HL-60/S4 treated with retinoic acid at 250 ng/mL for 4 days and 3 days (cell line): ENCODE data around the gene STN1.
"Not testable (repeated sequence)": the region's sequence is repeated elsewhere in the genome, so short reads cannot be mapped to it uniquely, and the experiment has no call there.

Source experiments
- in situ Hi-C: fragments of 300-500 bp; cut with MboI; formaldehyde crosslinking; loops from 2 replicates; pipeline ENCODE4 v1.7.0; 2022; ENCODE audit warnings: low sequenced_read_pairs

The STN1 gene

DNA sequence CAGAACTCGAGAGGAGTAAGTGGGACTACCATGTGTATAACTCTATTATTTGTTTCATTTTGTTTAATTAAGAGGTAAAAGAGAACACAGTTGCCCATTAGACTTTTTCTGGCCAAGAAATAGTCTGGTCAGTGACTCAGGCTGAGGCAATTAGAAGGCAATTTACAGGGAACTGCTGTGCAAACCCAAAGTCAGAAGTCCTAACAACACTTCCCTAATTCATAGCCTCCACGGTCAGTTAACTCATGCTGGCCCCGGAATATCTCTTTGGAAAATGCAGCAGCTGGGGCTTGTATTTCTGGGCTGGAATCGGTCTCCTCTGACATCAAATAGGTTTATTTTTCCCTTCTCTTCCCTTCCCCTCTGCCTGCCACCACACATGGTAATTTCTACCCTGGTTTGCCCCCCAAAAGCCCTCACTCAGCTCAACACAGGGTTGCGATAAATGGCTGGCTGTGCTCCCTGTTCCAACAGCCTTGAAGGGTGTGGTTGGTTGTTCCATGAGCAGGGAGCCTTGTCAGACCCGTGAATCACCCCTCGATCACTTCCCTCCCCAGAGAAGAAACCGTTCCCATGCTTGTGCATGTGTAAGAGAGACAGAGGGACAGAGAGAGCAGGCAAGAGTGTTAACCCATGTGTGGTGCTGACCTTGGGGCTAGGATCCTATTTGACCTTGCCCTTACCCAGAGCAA lies 68.0 kb downstream of the STN1 start:
- in situ Hi-C loops, result loop anchor here (10.0 kb wide), 2 partner anchors 105 to 135 kb away; no protein-coding TSS in a partner anchor

DNA sequence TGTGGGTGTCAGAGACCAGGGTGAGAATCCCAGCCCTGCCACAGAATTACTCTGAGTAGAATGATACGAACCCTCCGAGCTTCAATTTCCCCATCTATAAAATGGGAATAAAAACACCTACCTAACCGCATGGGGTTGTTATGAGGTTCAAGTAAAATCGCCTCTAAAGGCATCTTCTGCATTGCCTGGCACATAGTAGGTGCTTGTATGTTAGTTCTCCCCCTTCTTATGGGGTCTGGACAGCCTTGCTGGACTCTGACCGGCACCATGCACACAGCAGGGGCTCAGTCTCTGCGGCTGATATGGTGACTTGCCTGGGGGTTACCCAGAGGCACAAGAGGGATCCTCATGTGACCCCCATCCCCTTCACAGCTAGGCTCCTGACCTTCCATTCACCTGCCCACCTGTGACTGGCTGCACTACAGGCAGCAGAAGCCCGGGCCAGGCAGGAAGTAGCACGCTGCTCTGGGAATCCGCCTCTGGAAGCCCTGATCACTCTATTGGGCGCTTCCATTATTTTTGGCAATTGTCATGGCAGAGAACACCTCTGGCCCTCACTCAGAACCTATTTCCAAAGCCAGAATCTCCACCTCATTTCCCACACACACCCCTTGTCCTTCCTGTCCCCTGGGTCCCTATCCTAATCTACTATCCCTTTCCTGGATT lies 68.6 kb downstream of the STN1 start:
- in situ Hi-C loops, result no loop called here

DNA sequence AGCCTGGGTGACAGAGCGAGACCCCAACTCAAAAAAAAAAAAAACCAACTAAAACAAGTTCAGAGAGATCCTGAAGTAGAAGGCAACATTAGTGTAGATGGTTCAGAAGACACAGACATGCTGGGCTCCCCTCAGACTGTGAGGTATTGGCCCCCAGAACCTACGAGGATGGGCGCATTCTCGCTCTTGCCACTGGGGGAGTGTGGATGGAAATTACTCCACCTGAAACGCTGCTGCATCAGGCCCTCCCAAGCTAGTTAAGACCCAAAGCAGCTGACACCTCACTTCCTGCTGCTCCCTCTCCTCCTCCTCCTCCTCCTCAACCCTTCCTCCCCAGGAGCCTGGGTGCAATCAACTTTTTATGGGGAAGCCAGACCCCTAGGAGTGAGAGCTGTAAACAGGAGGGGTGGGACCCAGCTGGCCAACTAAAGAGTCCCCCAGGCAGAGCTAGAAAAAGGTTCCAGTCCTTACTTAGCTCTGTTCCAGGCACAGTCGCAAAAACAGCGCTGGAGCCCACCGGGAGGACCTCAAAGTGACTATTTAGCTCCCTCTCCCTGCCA lies 70.0 kb downstream of the STN1 start:
- in situ Hi-C loops, result no loop called here

DNA sequence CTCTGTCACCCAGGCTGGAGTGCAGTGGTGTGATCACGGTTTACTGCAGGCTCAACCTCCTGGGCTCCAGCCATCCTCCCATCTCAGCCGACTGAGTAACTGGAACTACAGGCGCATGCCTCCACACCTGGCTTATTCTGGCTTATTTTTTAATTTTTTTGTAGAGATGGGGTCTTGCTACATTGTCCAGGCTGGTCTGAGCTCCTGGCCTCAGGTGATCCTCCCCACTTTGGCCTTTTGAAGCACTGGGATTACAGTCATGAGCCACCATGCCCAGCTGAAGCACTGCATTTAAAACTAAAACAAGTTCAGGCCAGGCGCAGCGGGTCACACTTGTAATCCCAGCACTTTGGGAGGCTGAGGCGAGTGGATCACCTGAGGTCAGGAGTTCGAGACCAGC lies 70.6 kb downstream of the STN1 start:
- in situ Hi-C loops, result no loop called here

DNA sequence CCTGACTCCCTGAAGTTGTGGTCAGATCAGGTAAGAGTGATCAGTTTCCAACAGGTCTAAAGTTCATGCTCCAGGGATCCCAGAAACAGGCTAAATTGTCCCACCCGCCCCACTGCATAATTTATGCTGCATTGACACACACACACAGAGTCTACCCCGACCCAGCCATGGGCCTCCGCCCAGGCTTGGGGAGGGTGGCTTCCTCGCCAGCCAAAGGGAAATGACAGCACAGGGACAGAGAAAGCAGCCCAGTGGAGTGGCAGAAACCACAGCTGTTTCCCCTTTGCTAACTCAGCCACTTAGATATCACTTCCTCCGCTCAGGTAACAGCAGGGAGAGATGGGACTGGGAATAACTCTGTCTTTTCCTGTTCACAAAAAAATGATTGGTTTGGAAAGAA lies 72.0 kb downstream of the STN1 start:
- in situ Hi-C loops, result no loop called here

DNA sequence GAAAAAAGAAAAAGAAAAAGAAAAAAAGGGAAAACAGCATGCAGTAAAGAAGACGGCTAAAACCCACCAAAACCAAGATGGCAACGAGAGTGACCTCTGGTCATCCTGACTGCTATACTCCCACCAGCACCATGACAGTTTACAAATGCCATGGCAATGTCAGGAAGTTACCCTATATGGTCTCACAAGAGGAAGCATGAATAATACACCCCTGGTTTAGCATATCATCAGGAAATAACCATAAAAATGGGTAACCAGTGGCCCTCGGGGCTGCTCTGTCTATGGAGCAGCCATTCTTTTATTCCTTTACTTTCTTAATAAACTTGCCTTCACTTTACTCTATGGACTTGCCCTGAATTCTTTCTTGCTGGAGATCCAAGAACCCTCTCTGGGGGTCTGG lies 72.6 kb downstream of the STN1 start:
- in situ Hi-C loops, result not testable (repeated sequence)

DNA sequence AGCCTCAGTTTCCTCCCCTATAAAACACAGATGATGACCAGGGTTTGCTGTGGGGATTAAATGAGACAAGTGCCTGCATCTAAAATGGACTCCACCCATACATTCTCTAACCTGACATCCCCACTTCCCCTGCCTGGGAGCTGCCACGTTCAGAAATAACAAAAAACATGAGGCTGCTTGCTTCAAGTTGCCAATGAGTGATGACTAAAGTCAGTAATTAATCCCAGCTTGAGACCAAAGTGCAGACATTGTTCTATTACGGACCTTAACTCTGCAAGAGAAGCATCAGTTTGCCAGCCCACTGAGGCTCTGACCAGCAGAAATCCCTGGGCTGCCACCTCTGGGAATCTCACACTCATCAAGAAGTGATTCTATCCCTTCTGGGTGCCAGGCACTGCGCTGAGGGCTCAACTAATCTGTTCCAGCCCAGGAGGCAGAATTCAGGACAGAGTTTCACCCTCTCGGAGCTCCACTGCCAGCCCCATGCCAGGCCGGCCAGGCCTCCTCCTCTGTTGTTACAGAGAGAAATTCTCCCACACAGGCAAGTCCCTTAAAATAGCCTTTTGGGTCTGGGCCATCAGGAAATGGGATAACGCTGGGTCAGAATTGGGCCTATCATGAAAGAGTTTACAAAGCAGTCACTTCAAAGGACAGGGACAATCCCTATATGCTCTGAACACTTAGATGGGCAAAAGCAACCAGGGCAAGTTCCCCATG lies 74.0 kb downstream of the STN1 start:
- in situ Hi-C loops, result no loop called here

DNA sequence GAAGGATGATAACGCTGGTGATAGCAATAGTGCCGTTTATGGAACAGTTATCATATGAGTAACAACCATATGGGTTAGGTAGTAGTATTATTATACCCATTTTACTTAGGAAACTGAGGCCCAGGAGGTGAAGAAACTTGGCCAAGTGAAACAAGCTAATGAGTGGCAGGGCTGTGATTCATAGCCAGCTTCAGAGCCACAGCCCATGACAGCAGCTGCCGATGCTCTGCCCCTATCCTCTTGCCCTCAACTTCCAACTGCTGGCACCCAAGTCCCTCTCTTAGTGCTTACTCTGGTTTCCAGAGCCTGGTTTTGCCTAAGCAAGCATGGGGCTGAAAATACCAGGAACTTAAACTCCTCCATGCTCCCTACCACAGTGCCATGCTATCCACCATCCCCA lies 74.9 kb downstream of the STN1 start:
- in situ Hi-C loops, result no loop called here

DNA sequence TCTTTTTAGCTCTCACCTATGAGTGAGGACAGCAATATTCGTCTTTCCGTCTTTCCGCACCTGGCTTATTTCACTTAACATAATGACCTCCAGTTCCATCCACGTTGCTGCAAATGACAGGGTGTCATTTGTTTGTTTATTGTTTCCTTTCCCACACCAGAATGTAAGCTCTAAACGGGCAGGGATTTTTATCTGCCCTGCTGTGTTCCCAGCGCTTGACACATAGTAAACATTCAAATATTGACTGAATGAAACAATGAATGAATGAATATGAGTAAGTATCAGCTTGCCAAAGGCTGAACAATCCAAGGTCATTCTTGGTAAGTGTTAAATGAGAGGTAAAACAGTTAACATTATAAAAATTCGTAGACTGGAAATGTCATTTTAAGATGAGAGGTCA lies 75.4 kb downstream of the STN1 start:
- in situ Hi-C loops, result no loop called here

DNA sequence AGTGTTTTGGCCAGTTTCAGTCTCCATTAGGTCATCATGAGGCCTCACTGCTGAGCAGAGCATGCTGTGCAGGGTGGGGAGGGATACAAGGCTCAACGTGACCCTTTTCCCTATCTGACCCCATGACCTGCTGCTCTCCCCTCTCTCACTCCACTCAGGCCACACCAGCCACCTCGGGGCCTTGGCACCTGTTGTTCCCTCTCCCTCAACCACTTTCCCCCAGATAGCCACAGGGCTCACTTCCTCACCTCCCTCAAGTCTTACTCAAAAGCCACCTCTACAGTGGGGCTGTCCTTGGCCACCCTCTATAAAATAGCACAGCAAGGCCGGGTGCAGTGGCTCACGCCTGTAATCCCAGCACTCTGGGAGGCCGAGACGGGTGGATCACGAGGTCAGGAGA lies 76.5 kb downstream of the STN1 start:
- in situ Hi-C loops, result no loop called here

DNA sequence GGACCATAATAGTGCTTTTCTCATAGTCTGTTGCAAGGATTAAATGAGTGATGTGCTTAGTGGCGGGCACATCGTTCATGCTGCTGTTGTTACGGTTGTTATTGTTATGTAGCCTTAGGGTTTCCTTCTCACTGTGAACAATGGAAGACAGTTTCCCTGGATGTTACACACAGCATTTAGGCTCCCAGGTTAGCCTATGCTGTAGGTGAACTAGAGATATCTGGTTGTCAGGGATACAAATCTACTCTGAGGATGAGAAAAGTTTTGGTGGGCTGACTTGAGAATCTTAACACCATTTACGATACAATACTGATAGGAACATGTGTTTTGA lies 77.3 kb downstream of the STN1 start:
- in situ Hi-C loops, result no loop called here

DNA sequence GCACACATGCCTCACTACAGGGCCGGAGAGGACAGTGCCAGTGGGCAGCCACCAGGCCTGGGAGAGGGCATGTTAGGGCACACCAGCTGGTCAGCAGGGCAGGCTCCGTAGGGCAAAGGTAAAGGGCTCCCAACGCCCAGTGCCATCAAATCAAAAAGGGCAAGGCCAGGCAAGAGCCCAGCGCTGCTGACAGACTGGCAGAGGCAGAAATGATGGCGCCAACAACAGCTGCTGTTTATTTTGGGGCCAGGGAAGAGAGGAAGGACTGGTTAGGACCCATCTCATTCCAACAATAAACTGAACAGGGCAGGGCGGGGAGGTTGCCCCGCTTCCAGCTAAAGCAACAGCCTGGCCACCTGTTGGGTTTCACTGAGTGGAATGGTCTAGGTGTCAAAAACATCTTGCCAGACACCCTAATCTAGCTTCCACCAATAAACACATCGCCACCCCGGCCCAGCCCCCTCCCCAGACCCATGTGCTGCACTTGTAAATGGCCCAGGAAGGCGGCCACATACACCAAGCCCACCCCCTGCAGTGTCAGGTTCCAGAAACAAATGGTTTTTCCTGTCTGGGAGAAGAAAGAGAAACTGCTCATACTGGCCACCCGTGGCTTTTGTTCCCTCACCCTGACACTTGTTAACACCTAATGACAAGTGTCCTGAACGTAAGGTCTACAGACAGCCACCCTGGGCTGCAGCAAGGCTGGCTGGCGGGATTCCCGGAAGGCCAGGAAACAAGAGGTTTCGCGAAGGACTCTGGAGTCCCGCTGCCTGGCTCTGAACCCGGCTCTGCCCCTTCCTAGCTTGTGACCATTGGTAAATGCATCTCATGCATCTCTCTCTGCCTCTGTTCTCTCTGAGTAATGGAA lies 77.9 kb downstream of the STN1 start:
- in situ Hi-C loops, result no loop called here

DNA sequence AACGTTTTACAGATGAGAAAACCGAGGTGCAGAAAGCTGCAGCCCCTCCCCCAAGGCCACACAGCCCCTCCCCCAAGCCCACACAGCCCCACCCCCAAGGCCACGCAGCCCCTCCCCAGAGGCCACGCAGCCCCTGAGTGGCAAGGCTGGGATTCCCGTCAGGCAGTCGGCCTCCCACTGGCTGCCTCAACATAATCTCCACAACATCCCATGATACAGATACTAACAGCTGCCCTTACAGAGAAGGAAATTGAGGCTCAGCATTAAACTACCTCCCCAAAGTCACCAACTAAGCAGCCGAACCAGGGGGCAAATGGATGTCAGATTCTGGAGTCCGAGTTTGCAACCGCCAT lies 78.5 kb downstream of the STN1 start:
- in situ Hi-C loops, result no loop called here

DNA sequence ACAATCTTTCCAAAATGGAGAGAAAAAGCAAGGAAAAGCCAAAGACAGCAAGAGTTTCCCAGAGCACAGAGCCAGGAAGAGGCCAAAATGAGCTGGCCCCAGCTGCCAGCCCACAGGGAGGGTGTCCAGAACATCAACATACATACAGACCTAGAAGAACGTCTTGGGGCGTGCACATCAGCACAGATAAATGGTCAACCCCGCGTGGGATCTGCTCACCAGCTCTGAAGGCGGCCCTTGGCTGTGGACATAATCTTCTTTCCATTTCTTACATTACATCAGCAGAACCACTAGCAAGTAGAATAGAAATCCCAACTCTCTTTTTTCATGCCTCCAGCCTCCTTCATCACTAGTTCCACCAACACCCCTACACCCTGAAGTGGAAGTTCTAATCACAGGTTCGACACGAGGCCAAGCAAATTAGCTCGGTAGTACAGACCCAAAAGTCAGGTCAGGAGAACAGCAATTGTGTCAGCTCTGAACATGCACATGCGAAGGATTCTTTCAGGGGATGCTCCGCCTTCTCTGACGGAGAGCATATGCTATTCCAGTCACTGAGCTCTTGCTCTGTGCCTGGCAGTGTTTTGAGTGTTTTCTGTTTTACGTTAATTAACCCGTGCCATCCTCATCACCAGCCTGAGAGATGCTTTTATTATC lies 79.0 kb downstream of the STN1 start:
- in situ Hi-C loops, result no loop called here

DNA sequence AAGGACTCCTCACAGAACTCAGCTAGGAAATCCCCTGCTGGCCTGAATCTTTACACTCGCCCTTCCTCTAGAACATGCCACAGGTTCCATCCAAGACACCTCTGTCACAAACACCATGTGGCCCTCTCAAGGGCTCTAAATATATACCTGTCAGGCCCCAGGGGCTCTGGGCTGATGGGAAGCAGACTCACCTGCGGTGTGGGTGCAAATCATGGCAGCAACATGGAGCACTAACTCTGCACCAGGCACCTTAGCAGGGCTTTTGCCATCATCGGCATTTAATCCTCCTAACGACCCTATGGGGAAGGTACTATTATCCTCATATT lies 80.0 kb downstream of the STN1 start:
- in situ Hi-C loops, result no loop called here

DNA sequence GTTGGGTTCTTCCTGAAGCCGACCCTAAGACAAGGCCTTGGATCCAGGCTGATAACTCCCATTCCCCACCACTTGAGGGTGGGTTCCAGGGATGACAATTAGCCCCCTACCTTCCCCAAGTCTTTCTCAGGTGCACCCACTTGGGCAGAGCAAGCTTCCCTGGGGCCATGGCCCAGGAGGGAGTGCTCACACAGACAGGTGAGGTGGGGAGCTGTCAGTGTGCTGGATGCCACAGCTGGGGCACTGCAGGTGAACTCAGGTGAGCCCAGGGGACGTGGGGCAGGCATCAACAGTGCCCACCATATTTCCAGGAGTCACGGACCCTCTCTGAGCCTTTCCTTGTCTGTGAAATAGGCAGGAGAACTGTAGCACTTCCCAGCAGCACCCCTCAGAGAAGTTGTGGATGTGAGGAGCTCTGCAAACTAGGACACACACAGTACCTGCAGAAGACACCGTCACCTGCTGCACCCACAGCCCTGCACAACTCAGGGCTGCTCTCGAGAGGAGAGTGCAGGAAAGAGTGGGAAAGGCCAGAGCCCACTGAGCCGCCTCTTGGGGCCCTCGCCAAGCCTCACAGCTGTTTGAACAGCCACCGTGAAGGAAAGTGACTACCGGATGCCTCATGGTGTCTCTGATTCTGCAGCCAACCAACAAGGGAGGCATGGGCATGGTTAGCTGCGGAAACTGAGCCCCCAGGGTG lies 80.5 kb downstream of the STN1 start:
- in situ Hi-C loops, result no loop called here

DNA sequence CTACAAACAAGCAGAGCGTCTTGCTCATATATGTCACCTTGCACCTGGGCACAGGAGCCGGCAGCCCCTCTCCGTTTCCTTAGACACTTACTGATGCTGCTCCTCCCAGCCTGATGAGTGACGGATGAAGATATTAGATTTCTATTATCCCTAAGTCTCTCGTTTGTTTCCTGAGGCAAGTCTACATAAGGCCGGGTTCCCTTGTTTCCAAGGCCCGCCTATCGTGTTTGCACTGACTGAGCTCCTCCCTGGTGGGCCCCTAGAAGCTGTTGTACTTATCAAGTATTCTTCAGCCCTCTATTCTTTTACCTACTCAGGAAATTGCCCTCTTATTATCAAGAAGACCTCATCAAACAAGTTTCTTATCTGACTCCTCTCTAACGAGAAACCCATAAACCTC lies 81.1 kb downstream of the STN1 start:
- in situ Hi-C loops, result no loop called here

DNA sequence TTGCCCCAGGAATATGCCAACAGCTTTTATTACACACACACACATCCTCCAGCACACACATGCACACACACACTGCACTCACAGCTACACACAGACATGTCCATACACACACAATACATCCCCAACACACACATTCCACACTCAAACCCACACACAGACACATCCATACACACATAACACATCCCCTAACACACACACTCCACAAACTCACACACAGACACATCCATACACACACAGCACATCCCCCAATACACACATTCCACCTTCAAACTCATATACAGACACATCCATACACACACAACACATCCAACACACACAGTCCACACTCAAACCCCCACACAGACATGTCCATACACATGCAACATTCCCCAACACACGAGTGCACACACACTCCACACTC lies 81.7 kb downstream of the STN1 start:
- in situ Hi-C loops, result no loop called here

DNA sequence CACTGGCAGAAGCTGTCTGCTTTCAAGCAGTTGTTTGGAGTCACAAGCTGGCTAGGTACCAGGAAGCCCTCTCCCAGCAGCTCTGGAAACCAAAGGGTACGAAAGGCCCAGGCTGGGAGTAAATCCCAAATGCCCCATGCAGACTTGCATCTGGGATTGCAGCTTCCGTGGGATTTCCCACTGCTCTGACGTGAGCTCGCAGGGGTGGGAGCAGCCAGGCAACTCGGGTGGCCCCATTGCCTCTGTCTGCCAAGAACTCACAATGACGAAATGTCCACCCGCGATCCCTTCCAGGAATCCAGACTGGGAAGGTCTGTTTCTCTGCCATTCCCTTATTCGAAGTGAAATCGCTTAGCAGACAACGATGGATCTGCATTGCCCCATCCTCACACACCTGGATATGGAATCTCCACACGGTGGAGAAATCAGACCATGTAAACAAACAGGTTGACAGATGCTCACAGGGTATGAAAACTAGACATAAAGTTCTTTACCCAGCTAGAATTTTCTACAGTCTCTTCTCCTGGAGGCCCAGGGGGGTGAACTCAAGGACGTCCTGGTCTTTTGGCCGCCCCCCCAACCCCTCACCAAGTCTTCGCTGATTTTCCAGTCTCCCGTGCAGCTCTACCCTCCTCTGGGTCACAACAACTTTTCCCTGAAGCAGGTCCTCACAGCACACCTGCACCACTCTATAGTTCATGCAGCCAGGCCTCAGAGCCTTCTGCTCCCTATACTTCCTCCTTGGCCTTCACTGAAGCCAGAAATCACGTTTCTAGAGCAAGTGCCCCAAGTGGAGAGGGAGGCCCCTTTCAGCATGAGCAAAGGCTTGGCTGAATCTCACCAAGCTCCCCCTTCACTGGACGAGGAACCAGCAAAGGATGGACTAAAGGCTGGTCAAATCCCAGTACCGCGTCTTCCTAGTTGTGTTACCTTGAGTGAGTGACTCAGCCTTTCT lies 82.6 kb downstream of the STN1 start:
- in situ Hi-C loops, result no loop called here
